Measurements from ENCODE around the gene VRK3.
"Not testable (repeated sequence)": the region's sequence is repeated elsewhere in the genome, so short reads cannot be mapped to it uniquely, and the experiment has no call there.

Gene VRK3

DNA sequence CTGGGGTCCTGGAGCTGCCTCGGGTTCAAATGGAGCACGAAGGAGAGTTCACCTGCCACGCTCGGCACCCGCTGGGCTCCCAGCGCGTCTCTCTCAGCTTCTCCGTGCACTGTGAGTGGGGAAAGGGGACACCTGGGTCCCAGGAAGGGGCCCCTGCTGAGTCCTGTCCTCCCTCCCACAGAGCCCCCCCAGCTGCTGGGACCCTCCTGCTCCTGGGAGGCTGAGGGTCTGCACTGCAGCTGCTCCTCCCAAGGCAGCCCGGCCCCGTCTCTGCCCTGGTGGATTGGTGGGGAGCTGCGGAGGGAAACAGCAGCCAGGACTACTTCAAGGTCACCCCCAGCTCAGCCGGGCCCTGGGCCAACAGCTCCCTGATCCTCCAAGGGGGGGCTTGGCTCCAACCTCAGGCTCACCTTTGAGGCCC is 53.2 kb downstream of the VRK3 start:
- no peak overlapping the region for H3K4me3 ChIP-seq (ENCODE audit: low read length)
- no peak for TF ChIP-seq ZNF274 (IDR thresholded peaks at IDR 0.05; ENCODE audit: low read depth, low read length)

- H3K4me3 ChIP-seq (ENCODE audit: low read length) = not testable (repeated sequence)
Measured at GRCh38 chr19:49969355-49969754, 55.8 kb downstream of the VRK3 start.

- no peak for TF ChIP-seq ZNF274 (IDR thresholded peaks at IDR 0.05; ENCODE audit: low read depth, low read length)
- H3K4me3 ChIP-seq (ENCODE audit: low read length) = no peak overlapping the region
Measured at GRCh38 chr19:49968279-49968922, 56.8 kb downstream of the VRK3 start.

DNA sequence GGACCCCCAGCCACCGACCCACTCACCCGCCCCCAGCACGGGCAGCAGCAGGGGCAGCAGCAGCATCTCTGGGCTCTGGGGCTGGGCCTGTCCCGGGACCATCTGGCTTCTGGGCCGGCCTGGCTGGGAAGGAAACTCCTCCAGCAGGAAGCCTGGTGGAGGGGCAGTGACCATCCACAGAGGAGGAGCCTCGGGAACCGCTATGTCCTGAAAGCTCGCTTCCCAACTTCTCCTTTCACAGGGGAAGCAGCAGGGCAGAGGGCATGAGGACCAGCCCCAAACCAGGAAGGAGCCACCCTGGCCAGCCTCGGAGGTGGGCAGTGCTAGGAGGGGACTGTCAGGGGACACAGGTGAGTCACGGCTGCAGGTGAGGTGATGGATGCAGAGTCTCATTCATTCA is 64.2 kb downstream of the VRK3 start, which contains the start of gene SIGLEC11:
Gene SIGLEC11, minus strand, starts transcription at position 193 of the 400 bp plus-strand sequence. Its CDS starts 91 bp downstream, at position 102.
- H3K4me3 ChIP-seq (ENCODE audit: low read length) = not testable (repeated sequence)

- not testable (repeated sequence) for H3K4me3 ChIP-seq (ENCODE audit: low read length)
Measured at GRCh38 chr19:49959892-49960291, 65.3 kb downstream of the VRK3 start.

GRCh38 chr19:49958596-49958995 is 66.6 kb downstream of the VRK3 start:
- H3K4me3 ChIP-seq (ENCODE audit: low read length) = not testable (repeated sequence)

DNA sequence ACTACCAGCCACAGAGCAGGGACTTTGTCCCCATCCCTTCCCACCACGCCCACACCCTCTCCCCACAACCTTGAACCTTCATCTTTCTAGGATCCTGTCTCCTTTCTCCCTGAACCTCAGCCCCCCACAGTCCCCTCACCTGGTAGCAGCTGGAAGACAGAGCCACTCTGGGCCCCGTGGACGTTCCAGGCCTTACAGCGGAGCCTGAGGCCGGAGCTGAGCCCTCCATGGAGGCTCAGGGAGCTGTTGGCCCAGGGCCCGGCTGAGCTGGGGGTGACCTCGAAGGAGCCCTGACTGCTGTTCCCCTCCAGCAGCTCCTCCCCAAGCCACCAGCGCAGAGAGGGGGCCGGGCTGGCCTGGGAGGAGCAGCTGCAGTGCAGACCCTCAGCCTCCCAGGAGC is 67.0 kb downstream of the VRK3 start:
- not testable (repeated sequence) for H3K4me3 ChIP-seq (ENCODE audit: low read length)

DNA sequence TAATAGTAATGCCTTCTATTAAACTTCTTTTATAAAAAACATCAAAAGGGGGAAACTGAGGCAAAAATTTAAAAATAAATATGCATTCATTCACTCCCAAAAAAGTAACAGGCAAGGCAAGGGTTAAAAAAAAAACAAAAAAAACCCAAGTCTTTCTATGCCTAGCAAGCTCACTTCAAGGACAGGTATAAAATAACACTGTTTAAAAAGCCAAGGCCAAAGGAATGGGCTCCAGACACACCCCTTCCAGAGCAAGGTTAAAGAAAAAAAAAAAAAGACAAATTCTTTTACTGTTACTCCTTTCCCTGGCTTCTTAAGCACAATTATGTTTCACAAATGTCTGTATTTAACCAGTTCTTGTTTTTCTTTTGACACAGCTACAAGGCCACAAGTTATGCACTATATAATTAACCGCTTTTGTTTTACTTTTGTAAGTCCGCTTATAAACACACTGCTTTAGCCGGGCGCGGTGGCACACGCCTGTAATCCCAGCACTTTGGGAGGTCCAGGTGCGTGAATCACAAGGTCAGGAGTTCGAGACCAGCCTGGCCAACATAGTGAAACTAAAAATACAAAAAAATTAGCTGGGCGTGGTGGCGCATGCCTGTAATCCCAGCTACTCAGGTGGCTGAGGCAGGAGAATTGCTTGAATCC is 67.8 kb downstream of the VRK3 start:
- H3K4me3 ChIP-seq (ENCODE audit: low read length) = no peak overlapping the region
- TF ChIP-seq ZNF274 (IDR thresholded peaks at IDR 0.05; ENCODE audit: low read depth, low read length) = no peak

- TF ChIP-seq ZNF274 (IDR thresholded peaks at IDR 0.05; ENCODE audit: low read depth, low read length) = no peak
Measured at GRCh38 chr19:49956115-49956495, 69.1 kb downstream of the VRK3 start.

DNA sequence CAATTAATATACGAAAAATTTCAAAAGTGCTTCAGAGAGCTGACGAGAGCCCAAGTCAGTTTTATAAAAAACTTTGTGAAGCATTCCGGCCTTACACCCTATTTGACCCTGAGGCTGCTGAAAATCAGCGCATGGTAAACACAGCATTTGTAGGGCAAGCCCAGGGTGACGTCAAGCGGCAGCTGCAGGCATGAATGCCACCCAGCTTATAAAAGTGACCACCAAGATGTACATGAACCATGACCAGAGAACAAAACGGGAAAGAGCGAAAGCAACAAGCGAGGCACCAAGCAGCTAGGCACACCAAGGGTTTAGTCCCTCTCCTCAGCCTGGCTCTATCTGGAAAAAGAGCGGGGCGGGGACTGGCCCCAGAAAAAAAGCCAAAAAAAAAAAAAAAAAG is 70.2 kb downstream of the VRK3 start:
- no peak overlapping the region for H3K4me3 ChIP-seq (ENCODE audit: low read length)
- TF ChIP-seq ZNF274 (IDR thresholded peaks at IDR 0.05; ENCODE audit: low read depth, low read length) = no peak

More at GRCh38 chr19:49956115-49956495, 69.1 kb downstream of the VRK3 start:
- H3K4me3 ChIP-seq (ENCODE audit: low read length) = no peak overlapping the region

DNA sequence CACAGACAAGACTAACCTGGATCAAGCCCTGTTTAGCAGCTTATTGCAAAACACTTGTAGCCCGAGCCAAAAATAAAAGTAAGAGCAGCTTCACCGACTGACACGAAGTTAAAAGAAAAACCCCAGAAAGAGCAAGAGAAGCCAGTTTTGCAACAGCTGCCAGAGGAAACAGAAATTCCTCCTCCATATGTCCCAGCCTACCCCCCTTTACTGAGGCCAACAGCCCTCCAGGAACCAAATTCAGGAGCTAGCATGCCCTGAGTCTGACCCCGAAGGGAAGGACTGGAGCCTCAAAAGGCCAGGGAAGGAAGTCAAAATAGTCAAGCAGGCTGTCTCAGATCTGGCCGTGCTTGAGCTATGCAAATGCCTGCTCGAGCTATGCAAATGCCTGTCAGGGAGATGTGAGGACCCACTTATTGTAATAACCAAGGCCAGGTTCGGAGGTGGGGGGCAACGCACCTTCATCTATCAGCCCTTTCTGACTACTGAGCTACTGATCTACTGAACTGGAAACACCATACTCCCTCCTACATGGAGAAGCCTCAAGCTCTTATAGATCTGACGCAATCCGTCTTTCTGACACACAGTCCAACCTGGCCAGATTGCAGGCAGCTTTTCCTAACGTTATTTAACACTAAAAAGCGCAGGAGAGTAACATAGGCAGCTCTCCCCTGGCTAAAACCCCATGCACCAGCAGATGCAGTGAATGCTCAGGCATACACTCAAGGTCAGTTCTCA is 70.9 kb downstream of the VRK3 start:
- no peak for TF ChIP-seq ZNF274 (IDR thresholded peaks at IDR 0.05; ENCODE audit: low read depth, low read length)
- no peak overlapping the region for H3K4me3 ChIP-seq (ENCODE audit: low read length)

GRCh38 chr19:49953416-49953815 is 71.8 kb downstream of the VRK3 start:
- TF ChIP-seq ZNF274 (IDR thresholded peaks at IDR 0.05; ENCODE audit: low read depth, low read length) = no peak
- H3K4me3 ChIP-seq (ENCODE audit: low read length) = no peak overlapping the region

DNA sequence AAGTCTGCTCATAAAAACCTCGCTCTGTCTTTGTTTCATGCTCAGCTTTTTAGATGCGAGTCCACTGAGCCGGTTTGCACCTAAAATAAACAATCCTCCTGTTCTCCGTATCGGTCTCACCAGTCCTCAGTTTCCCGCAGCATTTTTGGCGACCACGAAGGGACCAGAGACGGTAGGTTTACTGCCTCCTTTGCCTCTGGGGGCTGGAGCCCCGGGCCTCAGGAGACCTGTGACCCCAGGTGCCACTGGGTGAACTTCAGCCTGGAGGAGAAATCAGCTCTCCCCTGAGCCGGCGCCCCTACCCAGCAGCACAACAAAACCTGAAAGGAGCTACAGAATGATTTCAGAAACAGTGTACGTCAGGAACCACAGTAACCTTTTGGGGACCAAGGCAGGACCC is 72.3 kb downstream of the VRK3 start:
- no peak for TF ChIP-seq ZNF274 (IDR thresholded peaks at IDR 0.05; ENCODE audit: low read depth, low read length)
- H3K4me3 ChIP-seq (ENCODE audit: low read length) = no peak overlapping the region

- H3K4me3 ChIP-seq (ENCODE audit: low read length) = no peak overlapping the region
- TF ChIP-seq ZNF274 (IDR thresholded peaks at IDR 0.05; ENCODE audit: low read depth, low read length) = no peak
Measured at GRCh38 chr19:49952479-49952836, 72.7 kb downstream of the VRK3 start.

GRCh38 chr19:49951806-49952478 is 73.2 kb downstream of the VRK3 start:
- TF ChIP-seq ZNF274 (IDR thresholded peaks at IDR 0.05; ENCODE audit: low read depth, low read length) = no peak
- no peak overlapping the region for H3K4me3 ChIP-seq (ENCODE audit: low read length)

Data from GM08714 (cell line).